Measurements from ENCODE around the gene VPS13A.

VPS13A gene

GRCh38 chr9:77177143-77177893, at the start of gene VPS13A:
Gene VPS13A (plus strand): TSS chr9:77177534. CDS start chr9:77177705, 171 bp downstream.
- peak; percentile 77 for DNase-seq (ENCODE audit: low read depth)

GRCh38 chr9:77128125-77128789, 49.1 kb upstream of the VPS13A start:
- DNase-seq (ENCODE audit: low read depth), result no peak

GRCh38 chr9:77131399-77131798, 45.9 kb upstream of the VPS13A start:
- no peak for DNase-seq (ENCODE audit: low read depth)

GRCh38 chr9:77133011-77133410, 44.3 kb upstream of the VPS13A start:
- peak; percentile 61 for DNase-seq (ENCODE audit: low read depth)

GRCh38 chr9:77142366-77142765, 35.0 kb upstream of the VPS13A start:
- no peak for DNase-seq (ENCODE audit: low read depth)

- DNase-seq (ENCODE audit: low read depth), result no peak
These were observed 27.5 kb upstream of the VPS13A start for GRCh38 chr9:77149879-77150278.

GRCh38 chr9:77152289-77152688, 25.0 kb upstream of the VPS13A start:
- DNase-seq (ENCODE audit: low read depth), result no peak

GRCh38 chr9:77156646-77157371, 20.5 kb upstream of the VPS13A start:
- DNase-seq (ENCODE audit: low read depth), result no peak

GRCh38 chr9:77158772-77159513, 18.4 kb upstream of the VPS13A start:
- no peak for DNase-seq (ENCODE audit: low read depth)

GRCh38 chr9:77161191-77161590, 16.1 kb upstream of the VPS13A start:
- DNase-seq (ENCODE audit: low read depth), result no peak

GRCh38 chr9:77161966-77162365, 15.4 kb upstream of the VPS13A start:
- no peak for DNase-seq (ENCODE audit: low read depth)

- no peak for DNase-seq (ENCODE audit: low read depth)
These were observed 15.0 kb upstream of the VPS13A start for GRCh38 chr9:77162366-77162765.

- no peak for DNase-seq (ENCODE audit: low read depth)
These were observed 13.4 kb upstream of the VPS13A start for GRCh38 chr9:77163884-77164283.

- no peak for DNase-seq (ENCODE audit: low read depth)
These were observed 11.1 kb upstream of the VPS13A start for GRCh38 chr9:77166193-77166592.

- no peak for DNase-seq (ENCODE audit: low read depth)
These were observed 6.2 kb upstream of the VPS13A start for GRCh38 chr9:77170991-77171699.

- no peak for DNase-seq (ENCODE audit: low read depth)
These were observed 2.2 kb upstream of the VPS13A start for GRCh38 chr9:77175151-77175550.

- no peak for DNase-seq (ENCODE audit: low read depth)
These were observed 1.2 kb upstream of the VPS13A start for GRCh38 chr9:77176106-77176505.

GRCh38 chr9:77176686-77177142, 620 bp upstream of the VPS13A start:
- DNase-seq (ENCODE audit: low read depth), result no peak

GRCh38 chr9:77177894-77178794, 810 bp downstream of the VPS13A start:
- no peak for DNase-seq (ENCODE audit: low read depth)

GRCh38 chr9:77180056-77180455, 2.7 kb downstream of the VPS13A start:
- DNase-seq (ENCODE audit: low read depth), result no peak
